Esophagus squamous epithelium (tissue), 5 donors: ENCODE data around the gene TECR. TPM values are rescaled to one million over a fixed set of nuclear protein-coding genes. Genes with fewer than 3 reads are reported as not detected.
"Not testable (repeated sequence)": the region's sequence is repeated elsewhere in the genome, so short reads cannot be mapped to it uniquely, and the experiment has no call there.

Experiments used
- DNase-seq: peaks from one replicate; lab custom pipeline; 2025; lab: John Stamatoyannopoulos, UW
- H3K27ac ChIP-seq, 4 donors: fragments of 200-600 bp; sonication (generic); one replicate each; pipeline ENCODE4 v1.5.1; 2016 to 2019; ENCODE audit warnings: mild to moderate bottlenecking in 1 of 4
- H3K27me3 ChIP-seq, 4 donors: fragments of 200-600 bp; sonication (generic); 1 replicate in 3 of 4; 2 replicates in 1 of 4; pipeline versions ENCODE4 v1.5.1 to v1.6.0; 2017 to 2021; ENCODE audit warnings: antibody characterized with exemption in 1 of 4
- H3K36me3 ChIP-seq, 3 donors: fragments of 200-600 bp; sonication (generic); one replicate each; pipeline ENCODE4 v1.5.1; 2016 to 2019
- H3K4me1 ChIP-seq, 3 donors: fragments of 200-600 bp; sonication (generic); one replicate each; pipeline ENCODE4 v1.5.1; 2017 to 2019
- H3K4me3 ChIP-seq, 4 donors: fragments of 200-600 bp; sonication (generic); 1 replicate in 3 of 4; 2 replicates in 1 of 4; pipeline ENCODE4 v1.5.1; 2016 to 2019; ENCODE audit warnings: mild to moderate bottlenecking in 2 of 4, moderate library complexity in 1 of 4
- H3K9me3 ChIP-seq, 3 donors: fragments of 200-600 bp; sonication (generic); one replicate each; pipeline ENCODE4 v1.5.1; 2016 to 2019
- CTCF ChIP-seq, 6 experiments: fragments of 450-650 bp in 4 of 6; fragments of 200-600 bp in 2 of 6; sonication (generic) in 2 of 6; IDR thresholded peaks; one replicate each; pipeline ENCODE4 v1.5.1; 2016 to 2019; ENCODE audit warnings: antibody characterized with exemption in 6 of 6, mild to moderate bottlenecking in 4 of 6, moderate library complexity in 4 of 6
- POLR2A ChIP-seq, 4 donors: fragments of 450-650 bp; IDR thresholded peaks; one replicate each; pipeline ENCODE4 v1.6.1; 2017; ENCODE audit warnings: antibody characterized with exemption in 4 of 4, mild to moderate bottlenecking in 4 of 4, moderate library complexity in 3 of 4
- WGBS, 2 donors: methylation state at CpG; one replicate each; pipeline ENCODE4 v1.1.5; 2018; 5-methylcytosine and 5-hydroxymethylcytosine counted together
- intact Hi-C: fragments of 100-400 bp; cut with DNase I; formaldehyde crosslinking; loops from one replicate; pipeline ENCODE4 v1.15.0; 2022
- total RNA-seq, 4 donors: library from RNA; depleted of rRNA; stranded (reverse); fragments of >200 nt; gene quantifications; one replicate each; pipeline ENCODE4 v1.1.0, GENCODE V29; 2016
- donor health status: DM: yes; HTN: yes; CAD: no.

The TECR gene
- total RNA-seq, 4 donors from 2014 or later, result 130 to 290 (median 190) TPM

- Histone ChIP-seq H3K4me3 (no peak overlapping the region), H3K27me3 (no peaks in the 10 kb centered on the region), H3K36me3 (no peaks in the 10 kb centered on the region), H3K27ac (no peak overlapping the region), H3K4me1 (no peaks in the 10 kb centered on the region), H3K9me3 (no peaks in the 10 kb centered on the region)
- intact Hi-C loops, result no loop called here
- 71 to 72% methylated on average over 2 of the region's 2 CpGs for WGBS, 2 donors
- TF ChIP-seq POLR2A (IDR thresholded peaks at IDR 0.05), result no peak
- no peak for TF ChIP-seq CTCF (IDR thresholded peaks at IDR 0.05)
- no peak for DNase-seq
Measured at GRCh38 chr19:14603990-14604387, 74.6 kb downstream of the TECR start.

- Histone ChIP-seq H3K36me3 (no peaks in the 10 kb centered on the region), H3K4me3 (no peak overlapping the region), H3K9me3 (no peaks in the 10 kb centered on the region), H3K27ac (no peak overlapping the region), H3K27me3 (no peaks in the 10 kb centered on the region), H3K4me1 (no peaks in the 10 kb centered on the region)
- no peak for DNase-seq
- TF ChIP-seq POLR2A (IDR thresholded peaks at IDR 0.05) (no peak), CTCF (IDR thresholded peaks at IDR 0.05) (no peak)
- intact Hi-C loops, result no loop called here
- WGBS, 2 donors, result 65 to 67% methylated on average over 9 of the region's 9 CpGs
Measured at GRCh38 chr19:14606627-14607026, 77.2 kb downstream of the TECR start.

GRCh38 chr19:14611051-14611450 lies 81.7 kb downstream of the TECR start:
- intact Hi-C loops, result no loop called here
- Histone ChIP-seq H3K27me3 (no peaks in the 10 kb centered on the region), H3K4me1 (no peaks in the 10 kb centered on the region), H3K9me3 (no peaks in the 10 kb centered on the region), H3K27ac (no peak overlapping the region), H3K36me3 (no peaks in the 10 kb centered on the region), H3K4me3 (no peak overlapping the region)
- no peak for DNase-seq
- TF ChIP-seq POLR2A (IDR thresholded peaks at IDR 0.05) (no peak), CTCF (IDR thresholded peaks at IDR 0.05) (no peak)
- 57 to 68% methylated on average over 4 of the region's 4 CpGs for WGBS, 2 donors

- WGBS, 2 donors, result 67 to 80% methylated on average over 5 of the region's 5 CpGs
Measured at GRCh38 chr19:14612242-14612641, 82.8 kb downstream of the TECR start.

GRCh38 chr19:14612657-14613056 lies 83.3 kb downstream of the TECR start:
- Histone ChIP-seq H3K4me1 (no peaks in the 10 kb centered on the region), H3K9me3 (no peaks in the 10 kb centered on the region), H3K27me3 (no peaks in the 10 kb centered on the region), H3K36me3 (no peaks in the 10 kb centered on the region), H3K4me3 (no peak overlapping the region), H3K27ac (no peak overlapping the region)
- intact Hi-C loops, result no loop called here
- no peak for DNase-seq
- 62 to 71% methylated on average over 4 of the region's 4 CpGs for WGBS, 2 donors
- TF ChIP-seq CTCF (IDR thresholded peaks at IDR 0.05), result no peak
- no peak for TF ChIP-seq POLR2A (IDR thresholded peaks at IDR 0.05)

More at GRCh38 chr19:14612242-14612641, 82.8 kb downstream of the TECR start:
- H3K4me1 ChIP-seq, DNase-seq, intact Hi-C loops, H3K27me3 ChIP-seq, H3K9me3 ChIP-seq, H3K27ac ChIP-seq, H3K36me3 ChIP-seq, H3K4me3 ChIP-seq: not testable (repeated sequence)

GRCh38 chr19:14613399-14614098 lies 84.2 kb downstream of the TECR start:
- H3K36me3 ChIP-seq, H3K27ac ChIP-seq, intact Hi-C loops, H3K9me3 ChIP-seq, H3K4me1 ChIP-seq, H3K27me3 ChIP-seq, DNase-seq, H3K4me3 ChIP-seq: not testable (repeated sequence)
- WGBS, 2 donors, result 68 to 70% methylated on average over 14 of the region's 14 CpGs
